GM13976 (cell line): ENCODE data around the gene ABCB4.

Source experiments
- DNase-seq: peaks from one replicate; pipeline ENCODE4 v3.0.0; 2012; ENCODE audit warnings: low spot score
- in situ Hi-C: fragments of 300-500 bp; cut with MboI; formaldehyde crosslinking; loops from one replicate; pipeline ENCODE4 v1.12.0; 2022; ENCODE audit warnings: low sequenced_read_pairs, mixed read lengths, inconsistent platforms; ENCODE audit not compliant: unreplicated experiment
- TF ChIP-seq, protein P1 (sequence below): IDR thresholded peaks from 2 replicates; pipeline ENCODE4 v1.5.1; 2012; ENCODE audit warnings: borderline replicate concordance, mild to moderate bottlenecking; ENCODE audit not compliant: insufficient read depth; ENCODE audit errors: extremely low read depth, missing control alignments, control extremely low read depth

Gene ABCB4

DNA sequence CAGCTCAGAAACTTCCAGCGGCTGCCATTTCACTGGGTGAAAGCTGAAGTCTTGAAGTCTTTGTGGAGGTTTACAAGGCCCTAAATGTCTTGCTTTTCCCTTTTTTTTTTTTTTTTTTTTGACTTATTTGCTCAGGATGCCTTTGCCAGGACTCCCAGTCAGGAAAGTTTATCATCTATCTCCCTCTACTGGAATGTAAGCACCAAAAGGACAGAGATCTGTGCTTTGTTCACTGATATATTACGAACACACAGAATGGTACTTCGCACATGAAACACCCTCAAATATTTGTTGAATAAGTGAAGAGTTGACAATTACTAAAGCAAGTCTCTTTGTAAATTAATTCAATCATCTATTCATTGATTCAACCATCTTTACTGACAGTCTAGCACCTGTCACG is 23.2 kb downstream of the ABCB4 start:
- no peak for DNase-seq
- in situ Hi-C loops, result no loop called here
- TF ChIP-seq, protein P1, sequence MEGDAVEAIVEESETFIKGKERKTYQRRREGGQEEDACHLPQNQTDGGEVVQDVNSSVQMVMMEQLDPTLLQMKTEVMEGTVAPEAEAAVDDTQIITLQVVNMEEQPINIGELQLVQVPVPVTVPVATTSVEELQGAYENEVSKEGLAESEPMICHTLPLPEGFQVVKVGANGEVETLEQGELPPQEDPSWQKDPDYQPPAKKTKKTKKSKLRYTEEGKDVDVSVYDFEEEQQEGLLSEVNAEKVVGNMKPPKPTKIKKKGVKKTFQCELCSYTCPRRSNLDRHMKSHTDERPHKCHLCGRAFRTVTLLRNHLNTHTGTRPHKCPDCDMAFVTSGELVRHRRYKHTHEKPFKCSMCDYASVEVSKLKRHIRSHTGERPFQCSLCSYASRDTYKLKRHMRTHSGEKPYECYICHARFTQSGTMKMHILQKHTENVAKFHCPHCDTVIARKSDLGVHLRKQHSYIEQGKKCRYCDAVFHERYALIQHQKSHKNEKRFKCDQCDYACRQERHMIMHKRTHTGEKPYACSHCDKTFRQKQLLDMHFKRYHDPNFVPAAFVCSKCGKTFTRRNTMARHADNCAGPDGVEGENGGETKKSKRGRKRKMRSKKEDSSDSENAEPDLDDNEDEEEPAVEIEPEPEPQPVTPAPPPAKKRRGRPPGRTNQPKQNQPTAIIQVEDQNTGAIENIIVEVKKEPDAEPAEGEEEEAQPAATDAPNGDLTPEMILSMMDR, result no peak

DNA sequence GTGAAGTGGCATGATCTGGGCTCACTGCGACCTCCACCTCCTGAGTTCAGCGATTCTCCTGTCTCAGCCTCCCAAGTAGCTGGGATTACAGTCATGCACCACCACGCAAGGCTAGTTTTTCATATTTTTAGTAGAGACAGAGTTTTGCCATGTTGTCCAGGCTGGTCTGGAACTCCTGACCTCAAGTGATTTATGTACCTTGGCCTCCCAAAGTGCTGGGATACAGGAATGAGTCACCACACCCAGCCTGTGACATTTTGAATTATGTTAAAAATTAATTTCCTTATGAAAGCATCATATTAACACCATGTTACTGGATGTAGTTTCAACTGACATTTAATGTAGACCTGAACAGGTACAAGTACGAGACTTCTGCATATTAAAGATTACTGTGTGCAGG is 24.3 kb downstream of the ABCB4 start:
- TF ChIP-seq, protein P1, result no peak
- DNase-seq, result no peak
- in situ Hi-C loops, result no loop called here

DNA sequence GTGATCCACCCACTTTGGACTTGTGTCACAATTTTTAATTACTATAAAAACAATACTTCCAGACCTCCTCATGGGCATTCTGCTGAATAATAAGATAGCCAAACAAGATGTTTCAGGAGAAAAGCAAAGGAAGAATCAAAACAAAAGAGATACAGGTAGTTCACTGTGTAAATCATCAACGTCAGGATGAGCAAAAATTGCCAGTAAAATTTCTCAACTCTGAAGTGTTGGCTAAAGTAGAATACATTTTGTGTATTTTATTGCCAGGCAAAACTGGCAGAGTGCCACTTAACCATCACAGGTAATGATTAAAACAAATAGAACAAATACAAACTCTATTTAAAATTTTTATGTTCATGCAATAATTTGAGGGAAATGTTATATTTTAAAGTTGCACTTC is 24.8 kb downstream of the ABCB4 start:
- in situ Hi-C loops, result no loop called here
- DNase-seq, result no peak
- TF ChIP-seq, protein P1, result no peak

DNA sequence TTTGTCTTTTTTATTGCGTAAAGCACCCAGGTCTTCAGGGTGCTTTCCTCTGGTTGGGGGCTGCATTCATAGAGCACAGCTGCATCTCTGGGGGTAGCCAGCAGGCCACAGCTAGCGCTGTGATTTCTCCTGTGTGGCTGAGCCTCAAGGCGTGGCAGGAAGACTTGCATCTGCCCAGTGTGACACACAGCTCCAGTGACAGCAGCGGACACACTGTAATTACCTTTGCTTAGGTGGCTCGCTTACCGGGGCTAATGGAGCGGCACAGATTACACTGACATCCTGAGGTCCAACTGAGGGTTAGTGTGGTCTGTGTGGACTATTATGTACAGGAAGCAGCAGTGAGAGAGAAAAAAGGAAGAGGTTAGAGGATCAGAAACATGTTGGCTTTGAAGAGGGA is 27.1 kb downstream of the ABCB4 start:
- DNase-seq, result no peak
- in situ Hi-C loops, result no loop called here
- TF ChIP-seq, protein P1, result no peak

DNA sequence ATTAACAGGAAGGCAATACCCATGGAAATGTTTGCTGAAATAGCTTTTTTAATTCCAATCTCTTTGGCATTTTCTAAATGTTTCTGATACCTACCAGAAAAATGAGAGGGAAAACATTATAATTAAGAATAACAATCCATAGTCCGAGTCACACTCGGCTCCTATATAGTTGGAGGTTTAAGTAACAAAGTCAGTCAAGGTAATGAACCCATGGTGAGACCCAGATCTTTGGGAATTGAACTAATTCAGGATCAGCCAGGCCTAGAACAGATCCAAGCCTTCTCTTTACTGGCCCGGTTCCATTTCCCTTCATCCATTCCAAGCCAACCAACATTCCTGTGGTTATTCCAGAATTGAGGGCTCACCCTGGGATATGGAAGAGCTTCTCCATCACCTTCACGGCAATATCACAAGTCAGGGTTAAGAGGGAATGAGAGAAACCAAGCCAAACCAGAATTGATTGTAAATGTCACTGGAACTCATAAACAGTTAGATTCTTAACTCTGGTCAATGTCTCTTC is 28.3 kb downstream of the ABCB4 start:
- TF ChIP-seq, protein P1, result no peak
- in situ Hi-C loops, result no loop called here
- no peak for DNase-seq

DNA sequence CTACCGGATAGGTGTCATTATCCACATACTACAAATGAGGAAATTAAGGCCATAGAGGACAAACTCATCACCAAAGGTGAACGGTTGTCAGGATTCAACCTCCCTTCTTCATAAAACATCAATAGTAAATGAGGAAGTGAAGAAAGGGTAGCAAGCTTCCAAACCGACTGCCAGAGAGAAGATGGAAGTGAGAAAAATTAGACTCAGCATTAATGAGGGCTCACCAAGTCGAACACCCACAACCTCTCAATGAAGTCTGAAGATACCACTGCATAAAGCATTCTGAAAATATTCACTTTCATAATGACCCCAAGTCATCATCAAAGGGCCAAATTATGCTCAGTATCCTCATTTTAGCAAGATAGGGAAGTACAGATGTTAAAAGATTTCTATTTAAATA is 29.6 kb downstream of the ABCB4 start:
- TF ChIP-seq, protein P1, result no peak
- in situ Hi-C loops, result no loop called here
- DNase-seq, result peak; percentile 32

DNA sequence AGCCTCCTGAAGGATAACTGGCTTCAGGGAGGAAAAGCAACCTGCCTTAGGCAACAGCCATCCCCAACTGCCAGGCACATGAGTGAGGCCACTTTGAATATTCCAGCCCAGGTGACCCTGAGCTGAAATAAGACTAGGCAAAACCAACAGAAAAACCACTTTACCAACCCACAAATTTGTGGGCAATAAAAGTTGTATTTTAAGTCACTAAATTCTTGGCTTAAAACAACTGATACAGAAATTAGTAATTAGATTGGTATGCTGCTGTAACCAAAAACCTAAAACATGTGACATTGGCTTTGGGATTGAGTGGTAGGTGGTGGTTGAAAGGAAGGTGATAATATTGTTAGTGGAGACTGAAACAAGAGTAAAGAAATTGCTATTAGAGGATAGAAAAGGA is 39.9 kb downstream of the ABCB4 start:
- TF ChIP-seq, protein P1, result no peak
- no peak for DNase-seq
- in situ Hi-C loops, result no loop called here
